Astrocyte of the hippocampus (primary cell): ENCODE measurements around the gene NPS.

Experiments used
- DNase-seq: peaks from one replicate; pipeline ENCODE4 v3.0.0; 2011; ENCODE audit warnings: low read depth, low spot score

The NPS gene

GRCh38 chr10:127556916-127557315 lies 7.8 kb downstream of the NPS start:
- DNase-seq = peak; percentile 70

DNA sequence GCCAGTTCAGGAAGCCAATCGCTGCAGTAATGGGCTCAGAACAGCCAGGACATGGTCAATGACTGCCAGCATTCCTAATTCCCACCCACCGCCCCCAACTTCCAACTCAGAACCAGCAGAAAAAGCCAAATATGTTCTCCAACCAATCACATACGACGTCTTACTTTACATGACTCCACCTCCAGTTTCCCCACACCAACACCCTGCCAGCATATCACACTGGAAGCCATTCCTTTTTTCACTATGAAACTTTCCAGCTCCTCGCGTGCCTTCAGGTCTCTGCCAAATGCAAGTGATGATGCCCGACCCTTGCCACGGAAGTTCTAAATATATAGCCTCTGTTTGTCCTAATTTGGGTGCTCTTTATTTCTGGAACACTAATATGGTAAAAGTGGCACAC lies 12.5 kb downstream of the NPS start:
- DNase-seq = no peak

- DNase-seq = no peak
Measured at GRCh38 chr10:127563718-127564553, 14.8 kb downstream of the NPS start.

GRCh38 chr10:127564644-127565043 lies 15.5 kb downstream of the NPS start:
- DNase-seq = no peak

DNA sequence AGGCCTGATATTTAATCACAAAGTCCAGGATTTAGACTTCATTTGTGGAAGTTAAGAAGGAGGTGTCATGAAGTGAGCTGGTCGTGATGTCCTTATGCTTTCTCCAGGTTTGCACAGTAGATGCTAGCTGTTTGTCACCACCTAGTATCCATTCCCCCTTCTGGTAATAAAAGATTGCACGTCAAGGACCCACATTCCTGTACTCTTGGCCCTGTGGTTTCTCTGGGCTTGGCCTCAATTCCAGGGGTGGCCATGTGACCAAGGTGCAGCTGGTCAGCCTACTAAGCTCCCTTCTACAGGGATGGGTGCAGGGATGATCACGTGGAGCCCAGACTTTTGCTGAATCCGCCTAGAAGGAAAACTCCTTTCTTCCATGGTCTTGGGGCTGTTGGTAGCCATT lies 16.5 kb downstream of the NPS start:
- no peak for DNase-seq

DNA sequence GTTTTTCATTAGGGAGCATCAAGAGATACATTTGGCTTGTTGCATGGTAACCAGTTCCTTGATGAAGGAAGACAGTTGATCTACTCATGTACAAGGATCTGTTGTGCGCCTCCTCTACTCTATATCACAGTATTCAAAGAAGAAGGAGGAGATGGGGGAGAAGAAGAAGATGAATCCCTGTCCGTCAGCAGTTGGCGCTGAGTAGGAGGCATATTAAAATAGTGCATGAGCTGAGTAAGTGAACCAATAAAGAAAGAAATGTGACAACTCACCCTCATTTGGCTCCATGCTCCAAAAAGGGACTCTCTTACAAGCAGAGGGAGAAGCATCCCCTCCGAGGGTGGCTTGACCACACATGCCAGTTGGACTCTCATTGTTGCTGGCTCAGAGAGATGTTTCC lies 20.1 kb downstream of the NPS start:
- DNase-seq = no peak

DNA sequence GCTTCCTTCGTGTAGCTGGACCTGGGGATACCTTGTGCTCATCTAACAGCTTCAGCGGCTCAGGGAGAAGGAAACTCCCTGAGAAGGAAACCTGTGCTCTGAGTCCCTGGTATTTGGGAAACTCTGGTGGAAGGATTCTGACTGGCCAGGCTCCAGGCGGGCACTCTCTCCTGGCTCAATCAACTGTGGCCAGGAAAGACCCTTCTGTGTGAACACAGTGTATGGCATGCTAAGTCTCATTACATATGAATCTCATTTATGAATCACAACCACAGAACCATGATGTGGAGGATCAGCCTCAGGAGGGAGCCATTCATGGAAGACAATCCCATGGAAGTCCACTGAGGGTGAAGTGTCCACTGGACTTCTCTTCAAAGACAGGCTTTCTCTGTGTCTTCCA lies 20.9 kb downstream of the NPS start:
- DNase-seq = no peak

DNA sequence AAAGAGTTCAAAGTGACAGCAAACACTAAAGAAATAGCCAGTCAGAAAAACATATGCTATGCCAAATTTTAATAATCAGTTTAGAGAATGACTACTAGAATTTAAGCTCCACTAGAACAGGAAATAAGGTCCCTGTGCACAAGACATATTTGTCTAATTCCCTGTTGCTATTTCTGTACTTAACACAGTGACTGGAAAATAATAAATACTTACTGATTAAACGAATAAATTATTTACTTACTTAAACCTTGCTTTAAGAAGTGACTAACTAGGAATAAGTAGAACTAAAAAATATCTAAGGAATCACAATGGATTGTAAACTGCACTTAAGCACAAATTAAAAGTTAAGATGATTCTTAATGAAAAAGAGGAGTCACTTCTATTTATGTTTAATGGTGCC lies 22.3 kb downstream of the NPS start:
- DNase-seq = no peak

DNA sequence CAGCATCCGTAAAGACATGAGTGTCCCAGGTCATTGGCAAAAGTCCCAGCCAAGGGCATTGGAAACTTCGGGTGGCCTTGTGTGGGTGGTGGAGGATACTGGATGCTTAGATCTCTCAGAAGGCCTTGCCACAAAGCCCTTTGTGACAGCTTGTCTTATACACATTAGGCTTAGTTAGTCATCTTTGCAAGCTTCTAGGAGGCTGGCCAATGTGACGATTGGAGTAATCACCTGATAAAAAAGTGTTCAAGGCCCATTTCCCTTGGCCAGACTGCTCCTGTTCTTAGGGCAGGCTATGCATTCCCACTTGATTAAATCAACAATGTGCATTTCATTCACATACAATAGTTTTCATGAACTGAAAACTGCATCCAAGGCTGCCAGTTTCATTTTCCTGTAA lies 26.9 kb downstream of the NPS start:
- DNase-seq = peak; percentile 4

- DNase-seq = no peak
Measured at GRCh38 chr10:127576740-127577161, 27.6 kb downstream of the NPS start.

DNA sequence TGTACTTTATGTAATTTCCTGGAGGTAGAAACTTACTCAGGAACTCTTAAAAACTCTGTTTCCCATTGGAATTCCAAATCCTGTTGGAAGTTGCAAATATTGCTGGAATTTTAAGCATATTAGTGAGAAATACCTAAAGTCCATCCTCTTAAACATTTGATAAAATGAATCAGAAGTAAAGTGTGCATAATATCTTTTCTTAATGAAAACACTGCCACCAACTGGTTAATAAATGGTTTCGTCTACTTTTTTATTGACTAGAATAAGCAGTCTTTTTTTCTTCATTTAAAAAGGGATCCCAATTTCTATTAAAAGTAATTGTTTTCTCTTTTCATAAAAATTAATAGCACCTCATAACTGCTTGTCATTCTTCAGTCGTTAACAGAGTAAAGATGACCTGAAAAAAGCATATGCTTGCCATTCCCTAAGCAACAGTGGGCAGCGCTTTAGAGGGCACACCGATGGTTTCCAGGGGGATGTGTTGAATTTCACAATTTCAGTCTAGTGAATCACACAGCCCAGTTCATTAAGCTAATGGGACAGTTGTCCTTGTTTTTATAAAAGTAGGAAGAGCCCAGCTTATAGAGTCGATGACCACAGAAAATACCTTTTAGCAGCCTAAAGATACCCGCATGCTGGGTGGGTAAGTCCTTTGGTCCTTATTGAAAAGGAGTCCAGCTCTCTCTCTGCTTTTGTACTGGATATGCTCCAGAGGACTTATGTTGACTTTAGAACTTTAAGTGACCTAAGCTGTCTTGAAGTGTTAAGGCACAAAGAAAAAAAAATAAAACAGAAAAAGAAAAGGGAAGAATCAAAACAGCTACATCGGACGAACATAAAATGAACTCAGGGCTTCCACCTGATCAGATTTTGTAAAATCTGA lies 28.5 kb downstream of the NPS start:
- peak; percentile 27 for DNase-seq

- DNase-seq = no peak
Measured at GRCh38 chr10:127578259-127578960, 29.3 kb downstream of the NPS start.

- DNase-seq = no peak
Measured at GRCh38 chr10:127578961-127579305, 29.8 kb downstream of the NPS start.

- no peak for DNase-seq
Measured at GRCh38 chr10:127579640-127580039, 30.5 kb downstream of the NPS start.

DNA sequence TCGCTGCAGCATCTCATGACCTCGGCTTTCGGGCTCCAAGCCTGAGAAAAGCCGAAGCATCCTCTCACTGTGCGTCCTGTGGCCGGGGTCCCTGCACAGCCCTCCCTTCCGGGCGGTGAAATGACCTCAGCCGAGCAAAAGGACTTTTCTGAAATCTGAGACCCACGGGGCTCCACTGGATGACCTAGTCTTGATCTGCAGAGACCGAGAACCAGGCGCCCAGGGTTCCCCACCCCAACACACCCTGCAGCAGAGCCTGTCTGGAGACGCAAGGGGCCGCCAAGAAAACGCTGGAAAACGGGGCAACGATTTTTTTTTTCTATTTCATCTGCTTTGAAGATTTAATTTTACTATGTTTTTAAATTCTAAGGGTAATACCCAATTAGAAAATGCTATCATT lies 31.7 kb downstream of the NPS start:
- no peak for DNase-seq

DNA sequence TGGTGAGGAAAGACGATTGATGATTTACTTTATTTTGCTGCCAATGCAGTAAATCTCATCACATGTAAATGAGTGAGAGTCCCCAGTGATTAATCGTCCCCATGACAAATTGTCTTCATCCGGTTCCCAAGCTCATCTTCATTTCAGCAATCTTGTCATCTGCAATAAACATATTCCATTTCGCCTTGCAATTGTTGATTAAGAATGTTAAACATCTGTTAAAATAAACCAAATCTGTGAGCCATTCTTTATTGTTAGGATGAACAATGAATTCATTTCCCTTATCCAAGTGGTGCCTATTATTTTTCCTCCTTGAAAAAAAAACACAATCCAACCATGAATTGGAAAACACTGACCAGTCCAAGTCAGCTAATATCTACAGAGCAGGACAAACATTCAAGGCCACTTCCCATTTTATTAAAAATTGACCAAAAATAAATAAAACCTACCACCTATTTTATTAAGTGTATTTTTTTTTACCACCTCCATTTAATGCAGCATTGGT lies 36.5 kb downstream of the NPS start:
- DNase-seq = no peak

GRCh38 chr10:127587668-127588365 lies 38.7 kb downstream of the NPS start:
- DNase-seq = no peak

GRCh38 chr10:127592586-127592985 lies 43.5 kb downstream of the NPS start:
- DNase-seq = no peak

DNA sequence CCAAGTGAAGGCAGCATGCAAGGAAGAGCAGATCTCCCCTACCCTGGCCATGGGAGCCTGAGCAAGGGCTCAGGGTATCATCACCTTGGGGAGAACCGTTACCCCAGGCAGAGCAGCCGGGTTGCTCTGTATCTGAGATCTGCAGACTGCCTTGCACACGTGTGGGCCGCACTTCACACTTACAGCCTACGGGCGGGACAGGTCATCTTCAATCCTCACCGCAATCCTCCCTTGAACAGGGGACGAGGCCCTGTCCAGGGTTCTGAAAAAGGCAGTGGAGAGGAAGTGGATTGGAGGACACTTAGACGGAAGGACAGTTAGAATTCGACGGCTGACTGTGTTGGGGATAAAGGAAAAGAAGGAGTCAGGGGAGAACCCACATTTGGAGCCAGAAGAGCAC lies 51.4 kb downstream of the NPS start:
- DNase-seq = peak; percentile 18
